C4-2B (cell line): ENCODE results near the gene SIRT3.

Experiments
- ZFX ChIP-seq: fragments of 450-650 bp; IDR thresholded peaks from 2 replicates; pipeline ENCODE4 v1.6.1; 2017
- TF ChIP-seq, protein P1 (sequence below): fragments of 450-650 bp; conservative IDR thresholded peaks from 2 replicates; pipeline ENCODE4 v1.5.1; 2017; ENCODE audit warnings: mild to moderate bottlenecking

DNA sequence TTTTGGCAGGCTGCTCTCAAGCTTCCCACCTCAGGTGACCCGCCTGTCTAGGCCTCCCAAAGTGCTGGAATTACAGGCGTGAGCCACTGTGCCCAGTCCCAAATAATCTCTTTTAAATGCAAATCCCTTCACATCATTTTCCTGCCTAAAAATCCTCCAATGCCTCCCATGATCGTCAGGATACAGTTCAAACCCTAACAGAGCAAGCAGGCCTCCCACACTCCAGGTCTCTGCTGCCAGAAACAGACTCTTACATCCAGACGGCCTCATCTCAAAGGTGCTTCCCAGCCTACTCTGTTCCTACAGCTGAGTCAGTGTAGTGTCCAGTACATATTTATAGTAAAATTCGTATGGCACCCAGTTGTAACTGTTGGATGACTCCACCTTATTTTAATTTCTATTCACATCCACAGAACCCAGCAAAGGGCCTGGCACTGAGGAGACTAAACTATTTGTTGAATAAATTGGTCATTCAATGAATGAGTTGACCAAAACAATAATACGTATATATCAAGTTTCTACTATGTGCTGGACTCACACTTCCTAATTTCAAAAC lies 8.2 kb downstream of the SIRT3 start:
- TF ChIP-seq, protein P1, sequence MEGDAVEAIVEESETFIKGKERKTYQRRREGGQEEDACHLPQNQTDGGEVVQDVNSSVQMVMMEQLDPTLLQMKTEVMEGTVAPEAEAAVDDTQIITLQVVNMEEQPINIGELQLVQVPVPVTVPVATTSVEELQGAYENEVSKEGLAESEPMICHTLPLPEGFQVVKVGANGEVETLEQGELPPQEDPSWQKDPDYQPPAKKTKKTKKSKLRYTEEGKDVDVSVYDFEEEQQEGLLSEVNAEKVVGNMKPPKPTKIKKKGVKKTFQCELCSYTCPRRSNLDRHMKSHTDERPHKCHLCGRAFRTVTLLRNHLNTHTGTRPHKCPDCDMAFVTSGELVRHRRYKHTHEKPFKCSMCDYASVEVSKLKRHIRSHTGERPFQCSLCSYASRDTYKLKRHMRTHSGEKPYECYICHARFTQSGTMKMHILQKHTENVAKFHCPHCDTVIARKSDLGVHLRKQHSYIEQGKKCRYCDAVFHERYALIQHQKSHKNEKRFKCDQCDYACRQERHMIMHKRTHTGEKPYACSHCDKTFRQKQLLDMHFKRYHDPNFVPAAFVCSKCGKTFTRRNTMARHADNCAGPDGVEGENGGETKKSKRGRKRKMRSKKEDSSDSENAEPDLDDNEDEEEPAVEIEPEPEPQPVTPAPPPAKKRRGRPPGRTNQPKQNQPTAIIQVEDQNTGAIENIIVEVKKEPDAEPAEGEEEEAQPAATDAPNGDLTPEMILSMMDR: no peak
- TF ChIP-seq ZFX: no peak
